ENCODE results near the gene APOM.

- TF ChIP-seq CTCF (IDR thresholded peaks at IDR 0.05) (no peak), POLR2A (IDR thresholded peaks at IDR 0.05) (no peak), POLR2AphosphoS5 (IDR thresholded peaks at IDR 0.05) (no peak), EP300 (IDR thresholded peaks at IDR 0.05) (no peak)
Measured at GRCh38 chr6:31687321-31687720, 31.6 kb downstream of the APOM start.

Data from gastroesophageal sphincter (tissue), 3 donors.